B cell (primary cell): ENCODE measurements around the gene DEFB123. TPM values are rescaled to one million over a fixed set of nuclear protein-coding genes. Genes with fewer than 3 reads are reported as not detected.

Source experiments
- ATAC-seq: fragments of 200-7000 bp; cut with Tn5 transposase; one replicate; pipeline ENCODE4 v1.10.0; 2021; ENCODE audit warnings: low read depth, mild to moderate bottlenecking, moderate number of reproducible peaks, moderate library complexity
- CTCF ChIA-PET: fragments of 350-600 bp; sonication (Branson Sonifier 250); formaldehyde crosslinking; loops from one replicate; lab custom pipeline; 2021; ENCODE audit warnings: antibody characterized with exemption, inconsistent platforms; lab: Charles Lee
- POLR2A ChIA-PET: fragments of 350-600 bp; sonication (Branson Sonifier 250); formaldehyde crosslinking; loops from one replicate; lab custom pipeline; 2021; ENCODE audit warnings: antibody characterized with exemption; lab: Charles Lee
- DNase-seq: peaks from one replicate; pipeline ENCODE4 v3.0.0; 2013
- H2AFZ ChIP-seq: 2 replicates; pipeline ENCODE4 v1.6.1; 2012; ENCODE audit warnings: mild to moderate bottlenecking, low read depth, low read length; ENCODE audit not compliant: insufficient read depth, poor library complexity, severe bottlenecking
- H3K27ac ChIP-seq, 2 donors: 1 replicate in 1 of 2; 2 replicates in 1 of 2; pipeline ENCODE4 v1.5.1; 2012 to 2013; ENCODE audit warnings: low read length in 2 of 2, mild to moderate bottlenecking in 2 of 2, moderate library complexity in 1 of 2
- H3K27me3 ChIP-seq, 4 experiments: fragments of 200-600 bp in 1 of 4; sonication (generic) in 1 of 4; replicated peaks in 1 of 4; 1 replicate in 2 of 4; 2 replicates in 2 of 4; pipeline versions ENCODE4 v1.6.1 to v1.7.0; 2013 to 2016; ENCODE audit warnings: low read length in 3 of 4, mild to moderate bottlenecking in 2 of 4, mixed read lengths in 1 of 4, moderate library complexity in 1 of 4; ENCODE audit not compliant: insufficient read depth in 4 of 4, control insufficient read depth in 3 of 4; ENCODE audit errors: control extremely low read depth in 1 of 4
- H3K36me3 ChIP-seq, 2 experiments: replicated peaks in 1 of 2; 1 replicate in 1 of 2; 2 replicates in 1 of 2; pipeline versions ENCODE4 v1.6.1 to v1.7.1; 2013; ENCODE audit warnings: low read length in 1 of 2; ENCODE audit not compliant: insufficient read depth in 2 of 2, control insufficient read depth in 1 of 2; ENCODE audit errors: control extremely low read depth in 1 of 2, extremely low read depth in 1 of 2
- H3K4me1 ChIP-seq, 2 donors: fragments of 200-600 bp in 1 of 2; sonication (generic) in 1 of 2; 1 replicate in 1 of 2; 2 replicates in 1 of 2; pipeline versions ENCODE4 v1.5.1 to v1.6.1; 2013 to 2017; ENCODE audit warnings: low read length in 2 of 2; ENCODE audit not compliant: control insufficient read depth in 2 of 2, insufficient read depth in 2 of 2
- H3K4me2 ChIP-seq: replicated peaks from 2 replicates; pipeline ENCODE3; 2012; ENCODE audit warnings: mild to moderate bottlenecking, low read depth, low read length; ENCODE audit not compliant: poor library complexity, severe bottlenecking
- H3K4me3 ChIP-seq, 5 experiments: fragments of 200-600 bp in 1 of 5; sonication (generic) in 1 of 5; 1 replicate in 3 of 5; 2 replicates in 2 of 5; pipeline versions ENCODE4 v1.5.1 to v1.7.0; 2011 to 2016; ENCODE audit warnings: low read length in 4 of 5, mild to moderate bottlenecking in 4 of 5, low read depth in 2 of 5, control low read depth in 1 of 5, moderate library complexity in 1 of 5; ENCODE audit not compliant: insufficient read depth in 1 of 5; ENCODE audit errors: control extremely low read depth in 1 of 5, extremely low read depth in 1 of 5
- H3K79me2 ChIP-seq: fragments of 200-600 bp; sonication (generic); one replicate; pipeline ENCODE4 v1.6.0; 2016; ENCODE audit warnings: low read length; ENCODE audit not compliant: control insufficient read depth, insufficient read depth
- H3K9ac ChIP-seq: fragments of 200-600 bp; sonication (generic); 2 replicates; pipeline ENCODE4 v1.6.1; 2017; ENCODE audit warnings: mild to moderate bottlenecking, low read length, moderate library complexity
- H3K9me3 ChIP-seq, 3 donors: one replicate each; pipeline versions ENCODE4 v1.6.1 to v1.7.1; 2013; ENCODE audit warnings: low read length in 2 of 3; ENCODE audit not compliant: control insufficient read depth in 2 of 3, insufficient read depth in 1 of 3; ENCODE audit errors: control extremely low read depth in 1 of 3
- H4K20me1 ChIP-seq: 2 replicates; pipeline ENCODE4 v1.6.0; 2012; ENCODE audit warnings: mild to moderate bottlenecking, low read length; ENCODE audit not compliant: insufficient read depth, control insufficient read depth, poor library complexity, severe bottlenecking
- H3K27ac Mint-ChIP-seq: one replicate; pipeline ENCODE4 v1.8.0; 2021; ENCODE audit warnings: mixed read lengths
- H3K27me3 Mint-ChIP-seq: one replicate; pipeline ENCODE4 v1.8.0; 2021; ENCODE audit warnings: mixed read lengths
- H3K4me1 Mint-ChIP-seq: one replicate; pipeline ENCODE4 v1.8.0; 2021; ENCODE audit warnings: mixed read lengths
- H3K4me3 Mint-ChIP-seq: one replicate; pipeline ENCODE4 v1.8.0; 2021; ENCODE audit warnings: mixed read lengths
- H3K9me3 Mint-ChIP-seq: one replicate; pipeline ENCODE4 v1.8.0; 2022; ENCODE audit warnings: mixed read lengths; ENCODE audit not compliant: insufficient read depth
- CTCF ChIP-seq: fragments of 200-600 bp; IDR thresholded peaks from one replicate; pipeline ENCODE4 v1.8.0; 2022; ENCODE audit warnings: antibody characterized with exemption, mild to moderate bottlenecking
- EZH2 ChIP-seq: IDR thresholded peaks from 2 replicates; pipeline ENCODE4 v1.6.1; 2012; ENCODE audit warnings: borderline replicate concordance, low read depth, mild to moderate bottlenecking, moderate library complexity, low read length; ENCODE audit not compliant: insufficient read depth, poor library complexity, severe bottlenecking
- WGBS: methylation state at CpG from one replicate; pipeline ENCODE4 v1.1.5; 2013; ENCODE audit warnings: missing lambda C conversion rate; ENCODE audit not compliant: insufficient coverage; 5-methylcytosine and 5-hydroxymethylcytosine counted together
- intact Hi-C: fragments of 100-400 bp; cut with micrococcal nuclease; formaldehyde crosslinking; loops from one replicate; pipeline ENCODE4 v1.10.0; 2022
- polyA plus RNA-seq: library from polyadenylated mRNA; depleted of rRNA; stranded (reverse); fragments of >200 nt; gene quantifications from 2 replicates; pipeline ENCODE4 v1.2.3, GENCODE V29; 2012
- total RNA-seq, 2 donors: library from RNA; stranded (reverse); fragments of 120-200 nt in 1 of 2; gene quantifications; 1 replicate in 1 of 2; 2 replicates in 1 of 2; pipeline versions ENCODE4 v1.2.3 to v1.2.4, GENCODE V29; 2013 to 2022

The DEFB123 gene
- total and polyA plus RNA-seq, 2 donors (not counting 1 experiment from before 2014, with no cell fraction given) = not detected

- no peak overlapping the region for H3K27ac ChIP-seq
- no peaks in the 10 kb centered on the region for H3K9me3 Mint-ChIP-seq
- no peak overlapping the region for H3K9ac ChIP-seq
- no peaks in the 10 kb centered on the region for H3K36me3 ChIP-seq
- H3K27me3 ChIP-seq = peaks cover 0 to 35% (median 11%) of the 10 kb centered on the region in 4 experiments
- DNase-seq (no peak), ATAC-seq (no peak)
- H2AFZ ChIP-seq = no peak overlapping the region
- H4K20me1 ChIP-seq = no peaks in the 10 kb centered on the region
- H3K27ac Mint-ChIP-seq = no peak overlapping the region
- peaks cover 0 to 5% (median 0%) of the 10 kb centered on the region in 3 donors for H3K9me3 ChIP-seq
- peaks cover 24% of the 10 kb centered on the region for H3K4me1 Mint-ChIP-seq
- H3K79me2 ChIP-seq = no peaks in the 10 kb centered on the region
- H3K4me3 ChIP-seq = no peak overlapping the region
- no peak overlapping the region for H3K4me2 ChIP-seq
- POLR2A ChIA-PET = no interaction called here
- CTCF ChIA-PET = interaction anchor here (0.6 to 1.4 kb wide), 2 partner anchors 17 to 33 kb away, joined by 3 read pairs; no protein-coding TSS in a partner anchor
- WGBS = 79% methylated on average over 6 of the region's 6 CpGs
- intact Hi-C loops = no loop called here
- H3K4me3 Mint-ChIP-seq = no peak overlapping the region
- TF ChIP-seq EZH2 (no peak), CTCF (no peak)
- peaks cover 49% of the 10 kb centered on the region for H3K27me3 Mint-ChIP-seq
- H3K4me1 ChIP-seq = peaks cover 23 to 24% of the 10 kb centered on the region in 2 donors
These were observed 35.8 kb downstream of the DEFB123 start for GRCh38 chr20:31476294-31476585.

- CTCF ChIA-PET = interaction anchor here (0.6 to 1.4 kb wide), 2 partner anchors 18 to 32 kb away, joined by 3 read pairs; no protein-coding TSS in a partner anchor
- H3K27me3 Mint-ChIP-seq = peaks cover 54% of the 10 kb centered on the region
- Histone ChIP-seq H3K4me3 (no peak overlapping the region), H2AFZ (no peak overlapping the region), H3K27ac (no peak overlapping the region), H3K4me1 (peaks cover 23 to 24% of the 10 kb centered on the region in 2 donors), H3K36me3 (no peaks in the 10 kb centered on the region), H4K20me1 (no peaks in the 10 kb centered on the region), H3K4me2 (no peak overlapping the region), H3K79me2 (no peaks in the 10 kb centered on the region), H3K9ac (no peak overlapping the region), H3K27me3 (peaks cover 0 to 35% (median 11%) of the 10 kb centered on the region in 4 experiments), H3K9me3 (peaks cover 0 to 5% (median 0%) of the 10 kb centered on the region in 3 donors)
- H3K4me1 Mint-ChIP-seq = peaks cover 24% of the 10 kb centered on the region
- H3K27ac Mint-ChIP-seq = no peak overlapping the region
- no peak for TF ChIP-seq CTCF
- no peak for TF ChIP-seq EZH2
- no peaks in the 10 kb centered on the region for H3K9me3 Mint-ChIP-seq
- WGBS = 73% methylated on average over 2 of the region's 6 CpGs
- intact Hi-C loops = no loop called here
- POLR2A ChIA-PET = no interaction called here
- H3K4me3 Mint-ChIP-seq = no peak overlapping the region
- DNase-seq (no peak), ATAC-seq (no peak)
These were observed 36.3 kb downstream of the DEFB123 start for GRCh38 chr20:31476643-31477215.
